HPDE6-E6E7 (cell line): Measurements from ENCODE around the gene SPEM2.
"Not testable (repeated sequence)": the region's sequence is repeated elsewhere in the genome, so short reads cannot be mapped to it uniquely, and the experiment has no call there.

Source experiments
- DNase-seq: peaks from one replicate; pipeline ENCODE4 v3.0.0; 2011; ENCODE audit warnings: missing footprints; ENCODE audit errors: extremely low spot score

The SPEM2 gene

DNA sequence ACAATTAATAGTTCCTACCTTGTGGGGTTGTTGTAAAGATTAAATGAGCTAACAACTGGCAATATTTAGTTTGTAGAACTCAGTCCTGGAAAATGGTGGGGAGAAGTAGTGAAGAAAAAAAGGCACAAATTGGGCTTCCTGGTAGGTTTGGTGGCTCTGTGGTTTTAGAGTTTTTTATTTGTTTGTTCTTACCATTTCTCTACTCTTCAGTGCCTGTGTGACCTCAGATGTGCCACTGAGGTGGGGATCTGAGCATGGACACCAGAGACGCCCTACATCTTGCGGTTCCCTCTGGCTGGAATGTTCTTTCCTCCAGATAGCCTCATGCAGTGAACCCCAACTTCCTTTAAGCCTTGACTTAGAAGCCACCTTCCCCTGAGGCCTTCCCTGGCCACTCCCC is 46.3 kb downstream of the SPEM2 start:
- DNase-seq, result no peak

DNA sequence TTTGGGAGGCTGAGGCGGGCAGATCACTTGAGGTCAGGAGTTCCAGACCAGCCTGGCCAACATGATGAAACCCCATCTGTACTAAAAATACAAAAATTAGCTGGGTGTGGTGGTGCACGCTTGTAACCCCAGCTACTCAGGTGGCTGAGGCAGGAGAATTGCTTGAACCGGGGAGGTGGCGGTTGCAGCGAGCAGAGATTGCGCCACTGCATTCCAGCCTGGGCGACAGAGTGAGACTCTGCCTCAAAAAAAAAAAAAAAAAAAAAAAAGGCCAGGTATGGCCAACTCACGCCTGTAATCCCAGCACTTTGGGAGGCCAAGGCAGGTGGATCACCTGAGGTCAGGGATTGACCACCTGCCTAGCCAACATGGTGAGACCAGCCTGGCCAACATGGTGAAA is 49.4 kb downstream of the SPEM2 start:
- DNase-seq, result not testable (repeated sequence)

DNA sequence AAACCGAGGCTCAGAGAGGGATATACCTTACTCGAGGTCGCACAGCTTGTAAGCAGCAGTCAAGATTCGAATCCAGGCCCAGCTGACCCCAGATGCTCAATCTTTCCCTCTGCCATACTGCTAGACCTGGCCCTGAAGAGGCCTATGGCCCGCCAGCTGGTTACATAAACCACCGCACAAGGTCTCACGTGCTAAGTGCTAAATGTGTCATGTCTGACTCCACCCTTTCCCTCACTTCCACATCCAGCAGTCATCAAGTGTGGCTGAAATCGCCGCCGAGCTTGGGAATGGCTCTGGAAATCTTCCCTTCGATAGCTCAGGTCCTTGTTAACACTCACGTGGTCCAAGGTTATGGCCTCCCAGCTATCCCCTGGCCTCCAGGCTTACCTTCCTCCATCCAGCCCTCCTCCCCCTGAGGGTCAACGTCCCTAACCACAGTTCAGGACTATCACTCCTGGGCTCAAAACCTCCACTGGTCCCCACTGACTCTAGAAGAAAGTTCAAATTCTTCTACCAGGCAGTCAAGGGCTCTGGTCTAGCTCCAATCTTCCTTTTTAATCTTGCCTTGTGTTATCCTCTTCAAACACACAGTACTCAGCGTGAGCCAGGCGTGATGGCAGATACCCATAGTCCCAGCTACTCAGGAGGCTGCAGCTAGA is 50.5 kb downstream of the SPEM2 start:
- DNase-seq, result no peak

DNA sequence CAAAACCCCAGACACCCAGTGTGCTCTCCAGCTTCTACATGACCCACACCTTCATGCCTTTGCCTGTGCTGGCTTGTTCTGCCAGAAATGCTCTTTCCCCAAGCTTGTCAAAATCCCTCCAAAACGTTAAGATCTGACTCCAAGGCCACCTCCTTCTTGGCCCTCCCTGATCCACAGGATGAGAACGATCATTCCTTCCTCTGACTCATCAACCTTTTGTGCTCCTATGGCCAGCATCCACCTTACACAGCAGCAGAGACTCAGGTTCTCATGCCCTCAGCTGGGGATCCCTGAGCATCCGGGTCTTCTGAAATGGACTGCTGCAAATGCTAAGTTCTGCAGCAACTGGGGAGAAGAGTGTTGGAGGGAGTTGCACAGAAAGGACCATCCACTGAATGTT is 51.1 kb downstream of the SPEM2 start:
- no peak for DNase-seq

DNA sequence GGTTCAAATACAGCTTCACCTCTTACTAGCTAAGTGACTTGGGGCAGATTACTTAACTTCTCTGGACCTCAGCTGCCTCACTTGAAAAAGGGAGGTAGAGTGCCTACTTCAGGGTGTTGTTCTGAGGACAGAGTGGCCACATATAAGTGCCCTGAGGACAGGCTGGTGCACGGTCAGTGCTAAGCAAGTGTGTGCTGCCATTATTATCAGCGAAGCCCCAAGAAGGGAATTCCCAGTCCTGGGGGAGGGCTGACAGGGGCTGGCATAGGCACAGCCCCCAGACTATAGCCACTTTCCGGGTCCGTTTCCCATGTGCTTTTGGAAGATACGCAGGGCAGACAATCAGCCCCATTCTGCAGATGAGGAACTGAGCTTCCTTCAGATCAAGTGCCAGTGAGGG is 51.5 kb downstream of the SPEM2 start:
- DNase-seq, result no peak
